BLaER1 (cell line): ENCODE data around the gene ARAP1.
"Not testable (repeated sequence)": the region's sequence is repeated elsewhere in the genome, so short reads cannot be mapped to it uniquely, and the experiment has no call there.

Experiments
- H3K27ac ChIP-seq: shearing (Covaris generic); formaldehyde crosslinking; 2 replicates; pipeline ENCODE4 v1.8.1; 2022
- H3K27me3 ChIP-seq: shearing (Covaris generic); formaldehyde crosslinking; 2 replicates; pipeline ENCODE4 v1.8.1; 2022
- H3K36me3 ChIP-seq: shearing (Covaris generic); formaldehyde crosslinking; 2 replicates; pipeline ENCODE4 v1.8.1; 2022
- H3K4me1 ChIP-seq: shearing (Covaris generic); formaldehyde crosslinking; 2 replicates; pipeline ENCODE4 v1.8.1; 2022
- H3K4me2 ChIP-seq: shearing (Covaris generic); formaldehyde crosslinking; 2 replicates; pipeline ENCODE4 v1.8.1; 2022
- H3K4me3 ChIP-seq: shearing (Covaris generic); formaldehyde crosslinking; 2 replicates; pipeline ENCODE4 v1.8.1; 2022
- H3K9ac ChIP-seq: shearing (Covaris generic); formaldehyde crosslinking; 2 replicates; pipeline ENCODE4 v1.8.1; 2022
- H3K9me3 ChIP-seq: shearing (Covaris generic); formaldehyde crosslinking; 2 replicates; pipeline ENCODE4 v1.8.1; 2022
- H4K20me1 ChIP-seq: shearing (Covaris generic); formaldehyde crosslinking; 2 replicates; pipeline ENCODE4 v1.8.1; 2022
- Cebpa-rat ChIP-seq: shearing (Covaris generic); IDR thresholded peaks from 2 replicates; pipeline ENCODE4 v1.8.1; 2022

The ARAP1 gene

DNA sequence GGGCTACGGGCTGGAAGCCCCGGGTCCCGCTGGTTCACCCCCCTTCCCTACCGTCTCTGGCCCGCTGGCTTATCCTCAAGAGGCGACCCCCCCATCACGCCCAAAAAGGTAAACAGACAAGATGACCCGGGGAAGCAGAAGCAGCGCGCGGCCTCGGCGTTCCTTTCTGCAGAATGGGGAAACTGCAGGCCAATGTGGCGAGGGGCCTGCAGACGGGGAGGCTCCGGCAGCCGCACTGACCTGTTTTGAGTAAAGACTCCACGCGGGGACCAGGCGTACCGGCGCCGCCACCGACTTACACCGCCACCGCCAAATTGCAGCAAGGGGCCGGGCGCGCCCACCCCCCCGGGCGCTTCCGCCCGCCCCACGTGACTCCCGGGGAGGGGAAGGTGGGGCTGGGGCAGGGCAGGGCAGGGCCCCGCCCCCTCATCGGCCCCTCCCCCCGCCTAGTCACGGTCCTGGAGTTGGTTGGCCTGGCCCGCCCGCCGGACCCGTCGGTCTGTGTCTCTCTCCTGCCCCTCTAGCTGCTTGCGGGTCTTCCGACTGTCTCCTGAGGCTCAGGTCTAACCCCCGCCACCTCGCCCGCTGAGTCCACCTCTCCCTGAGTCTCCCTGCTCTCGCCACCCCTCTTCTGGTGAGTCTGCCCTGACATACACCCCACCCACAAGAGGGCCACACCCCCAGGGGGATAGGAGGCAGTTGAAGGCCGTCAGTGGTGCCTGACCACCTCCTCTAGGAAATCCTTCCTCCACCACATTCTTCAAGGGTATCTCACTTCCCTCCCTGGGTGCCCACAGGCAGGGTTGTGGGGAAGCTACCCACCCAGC lies at the start of gene ARAP1:
ARAP1 (minus strand) TSS at position 321 of the 827 bp plus-strand sequence. CDS start 25,280 bp downstream, outside the sequence.
- Histone ChIP-seq H3K4me3 (peak within 1 kb of the TSS; percentile 83), H4K20me1 (peaks cover 26% of the 10 kb centered on the region), H3K27me3 (no peaks in the 10 kb centered on the region), H3K9ac (peak within 1 kb of the TSS; percentile 85), H3K4me2 (peak within 1 kb of the TSS; percentile 98), H3K27ac (peak within 1 kb of the TSS; percentile 80), H3K36me3 (peaks cover 3% of the 10 kb centered on the region; the same call in 1 of the 2 replicates), H3K9me3 (no peaks in the 10 kb centered on the region), H3K4me1 (peaks cover 48% of the 10 kb centered on the region)
- no peak for TF ChIP-seq Cebpa-rat

DNA sequence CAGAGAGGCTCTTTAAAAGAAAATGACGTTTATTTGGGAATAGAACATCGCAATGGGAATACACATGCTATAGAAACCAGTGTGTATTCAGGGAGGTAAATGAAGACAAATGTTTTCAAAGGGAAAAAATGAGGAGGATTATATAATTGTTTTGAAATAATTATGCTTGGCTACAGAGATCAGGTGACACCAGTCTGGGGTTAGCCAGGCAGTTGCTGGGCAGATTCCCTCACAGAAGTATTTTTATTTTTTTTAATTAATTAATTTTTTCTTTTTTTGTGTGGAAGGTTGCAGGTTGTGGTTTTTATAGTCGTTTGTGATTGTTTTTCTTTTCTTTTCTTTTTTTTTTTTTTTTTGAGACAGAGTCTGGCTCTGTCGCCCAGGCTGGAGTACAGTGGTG lies 47.2 kb upstream of the ARAP1 start:
- Histone ChIP-seq H4K20me1 (no peaks in the 10 kb centered on the region), H3K27me3 (no peaks in the 10 kb centered on the region), H3K36me3 (no peaks in the 10 kb centered on the region), H3K4me1 (peaks cover 10% of the 10 kb centered on the region), H3K4me2 (no peak overlapping the region), H3K27ac (no peak overlapping the region), H3K9ac (no peak overlapping the region), H3K9me3 (no peaks in the 10 kb centered on the region), H3K4me3 (no peak overlapping the region)
- no peak for TF ChIP-seq Cebpa-rat

DNA sequence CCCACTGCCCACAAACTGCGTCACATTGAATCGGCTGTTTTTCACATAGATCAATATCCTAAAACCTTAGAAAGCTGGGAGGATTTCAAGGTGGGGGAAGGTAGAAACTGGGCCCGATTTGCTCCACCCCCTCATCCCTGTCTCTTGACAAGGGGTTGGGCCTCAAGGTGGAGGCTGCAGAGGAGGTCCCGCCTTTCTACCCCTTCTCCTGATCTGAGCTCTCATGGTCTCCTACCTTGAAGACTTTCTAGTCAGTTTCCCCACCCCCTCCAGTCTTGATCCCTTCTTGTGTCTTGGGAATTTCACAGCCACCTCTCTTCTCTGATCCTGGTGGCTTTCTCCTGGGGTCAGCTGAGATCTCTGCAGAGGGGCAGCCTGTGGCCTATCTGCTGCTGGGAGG lies 46.2 kb upstream of the ARAP1 start:
- no peak for TF ChIP-seq Cebpa-rat
- H3K9ac ChIP-seq: no peak overlapping the region
- H3K4me2 ChIP-seq: no peak overlapping the region

DNA sequence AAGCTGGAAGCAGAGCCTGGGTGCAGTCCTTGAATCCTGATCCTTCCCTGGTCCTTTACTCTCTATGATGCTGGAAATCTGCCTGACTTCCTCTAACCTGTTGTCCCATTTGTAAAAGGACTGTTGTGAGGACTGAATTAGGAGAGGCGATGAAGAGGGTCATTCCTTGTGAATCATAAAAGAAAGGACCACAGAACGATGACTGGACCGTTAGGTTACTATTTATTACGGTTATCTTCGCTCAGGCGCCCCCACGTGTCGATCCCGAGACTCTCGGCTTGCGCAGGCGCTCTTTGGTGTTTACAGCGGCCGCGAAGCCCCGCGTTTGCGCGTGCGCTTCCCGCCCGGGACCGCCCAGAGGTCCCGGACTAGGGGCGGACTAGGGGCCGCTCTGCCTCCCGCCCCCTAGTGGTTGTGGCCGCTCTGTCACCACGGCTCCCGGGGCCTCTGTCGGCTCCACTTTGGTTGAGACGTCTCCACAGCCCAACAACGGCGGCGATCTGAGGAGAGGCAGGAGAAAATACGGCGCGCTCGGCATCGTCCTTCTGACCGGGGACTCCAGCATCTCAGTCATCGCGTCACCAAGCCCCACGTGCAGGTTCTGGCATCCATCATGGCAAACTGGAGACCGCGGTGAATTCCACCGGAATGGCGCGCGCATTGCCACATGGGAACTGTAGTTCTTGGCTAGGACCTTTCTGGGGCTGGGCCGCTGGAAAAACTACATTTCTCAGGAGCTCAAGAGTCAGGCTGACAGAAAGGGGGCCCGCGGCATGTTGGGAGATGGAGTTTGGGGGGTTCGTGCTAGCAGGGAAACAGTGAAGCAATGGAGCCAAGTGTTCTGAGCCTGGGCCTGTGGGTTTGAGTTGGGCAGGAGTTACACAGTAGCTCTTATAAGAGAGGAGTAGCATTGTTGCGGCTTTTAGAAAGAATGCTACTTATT lies 41.5 kb upstream of the ARAP1 start, which contains the start of gene STARD10:
STARD10 (minus strand) TSS at position 623 of the 943 bp plus-strand sequence. CDS start 12,866 bp downstream, outside the sequence.
- H3K27me3 ChIP-seq: no peaks in the 10 kb centered on the region
- H3K9me3 ChIP-seq: no peaks in the 10 kb centered on the region
- no peaks in the 10 kb centered on the region for H3K36me3 ChIP-seq
- no peak for TF ChIP-seq Cebpa-rat
- H3K27ac ChIP-seq: peak within 1 kb of the TSS; percentile 86
- peaks cover 40% of the 10 kb centered on the region for H3K4me1 ChIP-seq
- H3K4me3 ChIP-seq: peak within 1 kb of the TSS; percentile 70
- H3K9ac ChIP-seq: peak within 1 kb of the TSS; percentile 84
- no peaks in the 10 kb centered on the region for H4K20me1 ChIP-seq
- H3K4me2 ChIP-seq: peak within 1 kb of the TSS; percentile 85

More for the DNA sequence above, 46.2 kb upstream of the ARAP1 start:
- no peak overlapping the region for H3K27ac ChIP-seq
- H3K36me3 ChIP-seq: no peaks in the 10 kb centered on the region
- no peaks in the 10 kb centered on the region for H3K9me3 ChIP-seq
- H3K4me1 ChIP-seq: peaks cover 13% of the 10 kb centered on the region
- no peaks in the 10 kb centered on the region for H3K27me3 ChIP-seq
- no peaks in the 10 kb centered on the region for H4K20me1 ChIP-seq
- H3K4me3 ChIP-seq: no peak overlapping the region

DNA sequence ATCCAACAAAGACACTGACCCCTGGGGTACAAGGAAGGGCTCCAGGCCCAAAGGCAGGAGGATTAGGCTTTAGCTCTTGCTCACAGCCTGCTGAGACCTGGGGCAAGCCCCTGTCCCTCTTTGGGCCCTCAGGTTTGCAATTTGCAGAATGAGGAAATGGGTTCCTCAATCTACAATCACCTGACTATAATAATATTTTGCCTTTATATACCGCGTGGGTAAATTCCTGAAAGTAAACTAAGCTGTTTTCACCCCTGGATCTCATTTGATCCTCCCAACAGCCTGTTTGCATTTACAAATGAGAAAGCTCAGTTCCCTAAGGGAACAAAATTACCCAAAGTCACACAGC lies 40.8 kb upstream of the ARAP1 start:
- H3K9me3 ChIP-seq: no peaks in the 10 kb centered on the region
- H3K4me2 ChIP-seq: peak overlapping the region; percentile 85
- peak overlapping the region; percentile 70 for H3K4me3 ChIP-seq
- H3K27me3 ChIP-seq: no peaks in the 10 kb centered on the region
- TF ChIP-seq Cebpa-rat: no peak
- H3K36me3 ChIP-seq: no peaks in the 10 kb centered on the region
- peak overlapping the region; percentile 86 for H3K27ac ChIP-seq
- no peaks in the 10 kb centered on the region for H4K20me1 ChIP-seq
- H3K9ac ChIP-seq: peak overlapping the region; percentile 84
- peaks cover 43% of the 10 kb centered on the region for H3K4me1 ChIP-seq

DNA sequence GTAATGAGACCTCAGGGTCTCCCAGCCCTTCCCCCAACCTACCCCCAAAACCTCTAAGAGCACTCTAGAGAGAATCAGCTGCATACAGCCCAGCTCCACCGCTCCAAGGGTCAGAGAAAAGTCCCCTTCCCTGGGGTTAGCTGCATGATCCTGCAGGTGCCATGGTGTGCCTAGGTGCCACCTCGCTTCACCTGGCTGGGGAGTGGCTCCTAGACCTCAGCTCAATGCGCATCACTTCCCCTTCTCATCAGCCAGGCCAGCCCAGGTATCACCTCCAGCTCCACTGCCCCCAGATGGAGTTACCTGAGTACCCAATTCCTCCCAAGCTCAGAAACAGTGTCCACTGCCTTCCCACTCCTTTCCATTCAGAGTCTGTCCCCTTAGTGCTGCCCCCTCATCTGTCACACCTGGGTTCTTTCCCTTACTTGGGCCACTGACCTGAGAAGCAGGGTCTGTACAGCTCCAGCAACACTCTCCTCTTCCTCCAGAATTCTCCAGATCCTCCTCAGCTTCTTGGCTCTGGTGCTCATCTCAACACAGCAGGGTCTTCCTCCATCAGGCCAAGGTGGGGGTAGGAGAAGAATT lies 40.3 kb upstream of the ARAP1 start:
- H4K20me1 ChIP-seq: no peaks in the 10 kb centered on the region
- H3K27me3 ChIP-seq: no peaks in the 10 kb centered on the region
- peak overlapping the region; percentile 84 for H3K9ac ChIP-seq
- H3K9me3 ChIP-seq: no peaks in the 10 kb centered on the region
- H3K4me3 ChIP-seq: peak overlapping the region; percentile 70
- peak overlapping the region; percentile 86 for H3K27ac ChIP-seq
- no peak for TF ChIP-seq Cebpa-rat
- H3K36me3 ChIP-seq: no peaks in the 10 kb centered on the region
- peaks cover 48% of the 10 kb centered on the region for H3K4me1 ChIP-seq
- peak overlapping the region; percentile 85 for H3K4me2 ChIP-seq

DNA sequence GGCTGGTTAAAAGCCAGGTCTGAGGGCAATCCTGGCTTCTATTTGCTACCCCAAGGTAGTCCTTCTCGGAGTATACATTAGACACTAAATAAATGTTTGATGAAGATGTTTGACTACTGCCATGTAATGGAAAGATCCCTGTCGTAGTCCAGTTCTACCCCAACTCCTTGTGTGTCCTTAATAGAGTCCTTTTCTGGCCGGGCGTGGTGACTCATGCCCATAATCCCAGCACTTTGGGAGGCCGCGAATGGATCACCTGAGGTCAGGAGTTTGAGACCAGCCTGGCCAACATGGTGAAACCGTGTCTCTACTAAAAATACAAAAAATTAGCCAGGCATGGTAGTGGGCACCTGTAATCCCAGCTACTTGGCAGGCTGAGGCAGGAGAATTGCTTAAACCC lies 39.0 kb upstream of the ARAP1 start:
- not testable (repeated sequence) for H3K27ac ChIP-seq, H3K4me2 ChIP-seq, H3K27me3 ChIP-seq, H3K9me3 ChIP-seq, H3K4me3 ChIP-seq, H3K36me3 ChIP-seq, H3K9ac ChIP-seq, H4K20me1 ChIP-seq
- peaks cover 61% of the 10 kb centered on the region for H3K4me1 ChIP-seq

DNA sequence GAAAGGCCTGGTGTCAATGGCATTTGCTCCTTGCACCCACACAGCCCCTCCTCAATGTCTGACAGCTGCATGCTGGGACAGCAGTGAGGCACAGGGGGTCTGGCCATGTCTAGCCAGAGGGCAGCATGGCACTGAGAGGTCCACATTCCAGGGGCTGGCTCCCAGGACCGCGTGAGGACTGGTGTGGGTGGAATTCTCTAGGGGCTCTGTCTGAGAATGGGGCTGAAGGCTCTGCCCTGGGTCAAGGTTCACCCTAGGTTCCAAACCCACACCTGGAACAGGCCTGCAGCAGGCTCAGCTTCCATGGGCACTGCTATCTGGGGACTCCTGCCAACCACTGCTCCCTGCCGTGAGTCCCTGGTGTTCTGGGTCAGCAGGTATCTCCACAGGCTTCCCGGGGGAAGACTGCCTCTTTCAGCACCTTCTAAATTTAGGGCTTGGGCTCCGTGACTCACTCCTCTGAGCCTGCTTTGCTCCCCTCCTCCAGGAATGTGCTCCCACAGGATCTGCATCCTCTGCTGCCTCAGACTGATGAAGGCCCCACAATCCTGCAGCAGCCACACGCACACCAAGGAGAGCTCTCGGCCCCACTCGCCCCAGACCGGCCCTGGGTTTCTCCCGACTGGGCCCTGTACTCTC lies 37.4 kb upstream of the ARAP1 start:
- Histone ChIP-seq H4K20me1 (no peaks in the 10 kb centered on the region), H3K4me3 (no peak overlapping the region), H3K4me2 (peak overlapping the region; percentile 32; the same call in 1 of the 2 replicates), H3K36me3 (no peaks in the 10 kb centered on the region), H3K9ac (no peak overlapping the region), H3K9me3 (no peaks in the 10 kb centered on the region), H3K4me1 (peaks cover 60% of the 10 kb centered on the region), H3K27me3 (no peaks in the 10 kb centered on the region), H3K27ac (peak overlapping the region; percentile 41; the same call in 1 of the 2 replicates)
- no peak for TF ChIP-seq Cebpa-rat

DNA sequence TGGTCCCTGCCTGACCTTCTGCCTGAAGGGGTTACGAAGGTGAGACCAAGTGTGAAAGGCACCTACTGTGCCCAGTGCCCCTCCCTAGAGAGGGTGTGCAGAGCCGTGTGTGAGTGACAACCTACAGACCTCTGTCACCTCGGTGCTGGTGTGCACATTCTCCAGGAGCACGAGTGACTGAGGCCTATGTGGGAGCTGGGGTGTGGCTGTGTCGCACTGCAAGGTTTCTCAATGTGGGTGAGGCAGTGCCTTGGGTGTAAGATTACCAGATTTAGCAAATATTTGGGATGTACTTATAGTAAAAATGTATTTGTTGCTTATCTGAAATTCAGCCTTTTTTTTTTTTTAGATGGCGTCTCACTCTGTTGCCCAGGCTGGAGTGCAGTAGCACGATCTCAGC lies 36.0 kb upstream of the ARAP1 start:
- Histone ChIP-seq H3K9ac (no peak overlapping the region), H3K4me2 (peak overlapping the region; percentile 69), H3K27ac (peak overlapping the region; percentile 72; the same call in 1 of the 2 replicates), H3K9me3 (no peaks in the 10 kb centered on the region), H3K36me3 (no peaks in the 10 kb centered on the region), H3K4me3 (no peak overlapping the region), H3K27me3 (no peaks in the 10 kb centered on the region), H3K4me1 (peaks cover 52% of the 10 kb centered on the region), H4K20me1 (no peaks in the 10 kb centered on the region)
- TF ChIP-seq Cebpa-rat: no peak
